A549 (cell line): ENCODE data around the gene TPD52L3. TPM values are rescaled to one million over a fixed set of nuclear protein-coding genes. Genes with fewer than 3 reads are reported as not detected.

Experiments
- ATAC-seq, 2 experiments: fragments of 200-7000 bp in 1 of 2; fragments of >200 bp in 1 of 2; cut with Nextera tagmentation in 1 of 2; cut with Tn5 transposase in 1 of 2; 3 replicates each; pipeline versions ENCODE4 v1.8.0 to v1.9.1; 2018 to 2020; ENCODE audit warnings: mild to moderate bottlenecking in 1 of 2, moderate library complexity in 1 of 2
- CTCF ChIA-PET: fragments of 300-600 bp; sonication (Branson Sonifier 250); formaldehyde crosslinking; extraction: SDS; loops from one replicate; lab custom pipeline; 2021; ENCODE audit warnings: antibody characterized with exemption, inconsistent platforms; lab: Yijun Ruan, JAX
- POLR2A ChIA-PET: fragments of 350-600 bp; formaldehyde crosslinking; extraction: SDS; loops from one replicate; lab custom pipeline; 2021; ENCODE audit warnings: antibody characterized with exemption, inconsistent platforms; lab: Yijun Ruan, JAX
- DNase-seq, 2 experiments: peaks; one replicate each; pipeline versions ENCODE4 v3.0.0 to v3.0.0-alpha.2; 2011 to 2016; ENCODE audit warnings: low read depth in 1 of 2, low spot score in 1 of 2
- FAIRE-seq: peaks from 2 replicates; lab custom pipeline; 2011; peaks lifted over from hg19 to GRCh38; lab: Jason Lieb, UNC
- H3K27ac ChIP-seq, 2 experiments: fragments of >200 bp; sonication (Bioruptor Twin); formaldehyde crosslinking; 3 replicates each; pipeline ENCODE4 v1.5.1; 2016 to 2017
- H3K4me1 ChIP-seq: fragments of >200 bp; sonication (Bioruptor Twin); formaldehyde crosslinking; 3 replicates; pipeline ENCODE4 v1.6.1; 2016
- H3K4me2 ChIP-seq: fragments of >200 bp; sonication (Bioruptor Twin); formaldehyde crosslinking; 3 replicates; pipeline ENCODE4 v1.6.1; 2016
- H3K4me3 ChIP-seq: fragments of >200 bp; sonication (Bioruptor Twin); formaldehyde crosslinking; 3 replicates; pipeline ENCODE4 v1.5.1; 2016
- H3K9me3 ChIP-seq: fragments of >200 bp; sonication (Bioruptor Twin); formaldehyde crosslinking; 3 replicates; pipeline ENCODE4 v1.6.1; 2016
- CEBPB ChIP-seq, 2 experiments: fragments of >200 bp in 1 of 2; sonication (Bioruptor Twin) in 1 of 2; formaldehyde crosslinking in 1 of 2; IDR thresholded peaks; 2 replicates each; pipeline ENCODE4 v1.6.1; 2012 to 2016
- EHF ChIP-seq: fragments of 250-450 bp; sonication (Bioruptor Pico); IDR thresholded peaks from 2 replicates; pipeline ENCODE4 v1.5.0; 2020; ENCODE audit warnings: mild to moderate bottlenecking
- EHMT2 ChIP-seq: fragments of 200-600 bp; sonication (generic); IDR thresholded peaks from 2 replicates; pipeline ENCODE4 v1.6.1; 2016; ENCODE audit warnings: antibody characterized with exemption, low read depth, mild to moderate bottlenecking, moderate library complexity
- ELK1 ChIP-seq: fragments of 150-350 bp; IDR thresholded peaks from 2 replicates; pipeline ENCODE4 v1.6.1; 2014; ENCODE audit warnings: low read depth, mild to moderate bottlenecking, low read length
- ESRRA ChIP-seq: fragments of 150-350 bp; IDR thresholded peaks from 2 replicates; pipeline ENCODE4 v1.6.1; 2014; ENCODE audit warnings: mild to moderate bottlenecking, low read length, borderline replicate concordance
- GATA3 ChIP-seq: IDR thresholded peaks from 2 replicates; pipeline ENCODE4 v1.6.1; 2012; ENCODE audit warnings: borderline replicate concordance
- HDAC2 ChIP-seq: fragments of 200-600 bp; sonication (generic); IDR thresholded peaks from 2 replicates; pipeline ENCODE4 v1.6.1; 2016
- HOXA7 ChIP-seq: fragments of 250-450 bp; sonication (Bioruptor Pico); IDR thresholded peaks from 2 replicates; pipeline ENCODE4 v1.5.0; 2020; ENCODE audit warnings: mild to moderate bottlenecking, moderate library complexity
- JUN ChIP-seq, 2 experiments: fragments of >200 bp; sonication (Bioruptor Twin); formaldehyde crosslinking; IDR thresholded peaks; 2 replicates in 1 of 2; 3 replicates in 1 of 2; pipeline ENCODE4 v1.6.1; 2016 to 2017
- JUNB ChIP-seq: fragments of >200 bp; sonication (Bioruptor Twin); formaldehyde crosslinking; IDR thresholded peaks from 2 replicates; pipeline ENCODE4 v1.6.1; 2016
- KDM1A ChIP-seq: fragments of 200-600 bp; sonication (generic); IDR thresholded peaks from 2 replicates; pipeline ENCODE4 v1.6.1; 2016; ENCODE audit warnings: low read depth, mild to moderate bottlenecking
- MAX ChIP-seq: IDR thresholded peaks from 2 replicates; pipeline ENCODE4 v1.6.1; 2012
- NPAS2 ChIP-seq: fragments of 250-450 bp; sonication (Bioruptor Pico); IDR thresholded peaks from 2 replicates; pipeline ENCODE4 v1.8.0; 2022; ENCODE audit warnings: mild to moderate bottlenecking, moderate library complexity, borderline replicate concordance
- NR3C1 ChIP-seq: fragments of >200 bp; sonication (Bioruptor Twin); formaldehyde crosslinking; IDR thresholded peaks from 3 replicates; pipeline ENCODE4 v1.6.1; 2017
- PHF8 ChIP-seq: fragments of 200-600 bp; sonication (generic); IDR thresholded peaks from 2 replicates; pipeline ENCODE4 v1.6.1; 2016; ENCODE audit warnings: low read depth, mild to moderate bottlenecking, antibody characterized with exemption, moderate library complexity, borderline replicate concordance
- POLR2A ChIP-seq: IDR thresholded peaks from 2 replicates; pipeline ENCODE4 v1.6.1; 2012; ENCODE audit warnings: mild to moderate bottlenecking, low read length
- RARB ChIP-seq: fragments of 250-450 bp; sonication (Bioruptor Pico); IDR thresholded peaks from 2 replicates; pipeline ENCODE4 v1.8.0; 2021; ENCODE audit warnings: mild to moderate bottlenecking, moderate library complexity
- RCOR1 ChIP-seq: fragments of 150-350 bp; IDR thresholded peaks from 2 replicates; pipeline ENCODE4 v1.6.1; 2014; ENCODE audit warnings: antibody characterized with exemption, low read length, low read depth
- RFX5 ChIP-seq: fragments of 450-650 bp; IDR thresholded peaks from 2 replicates; pipeline ENCODE4 v1.7.1; 2014; ENCODE audit warnings: antibody characterized with exemption, mild to moderate bottlenecking, moderate library complexity
- RNF2 ChIP-seq: fragments of 200-600 bp; sonication (generic); IDR thresholded peaks from 2 replicates; pipeline ENCODE4 v1.6.1; 2016; ENCODE audit warnings: low read depth, mild to moderate bottlenecking, antibody characterized with exemption, moderate library complexity, borderline replicate concordance
- SMC3 ChIP-seq: fragments of >200 bp; sonication (Bioruptor Twin); formaldehyde crosslinking; IDR thresholded peaks from 3 replicates; pipeline ENCODE4 v1.6.1; 2018; ENCODE audit warnings: inconsistent platforms
- TFCP2L1 ChIP-seq: fragments of 250-450 bp; sonication (Bioruptor Pico); IDR thresholded peaks from 2 replicates; pipeline ENCODE4 v1.5.0; 2021; ENCODE audit warnings: mild to moderate bottlenecking
- TP53 ChIP-seq: fragments of 250-450 bp; sonication (Bioruptor Pico); IDR thresholded peaks from 2 replicates; pipeline ENCODE4 v1.5.0; 2021; ENCODE audit warnings: mild to moderate bottlenecking, moderate library complexity
- ZC3H11A ChIP-seq: fragments of 450-650 bp; IDR thresholded peaks from 2 replicates; pipeline ENCODE4 v1.6.1; 2014; ENCODE audit warnings: antibody characterized with exemption, mild to moderate bottlenecking
- ZSCAN20 ChIP-seq: fragments of 250-450 bp; sonication (Bioruptor Pico); IDR thresholded peaks from 2 replicates; pipeline ENCODE4 v1.8.0; 2022; ENCODE audit warnings: mild to moderate bottlenecking, moderate library complexity
- WGBS: methylation state at CpG from one replicate; pipeline ENCODE4 v1.1.6; 2017; ENCODE audit errors: missing lambda C conversion rate; 5-methylcytosine and 5-hydroxymethylcytosine counted together
- polyA minus RNA-seq: library from RNA; depleted of rRNA, polyadenylated mRNA; stranded (reverse); fragments of >200 nt; gene quantifications from 2 replicates; pipeline ENCODE4 v1.2.3, GENCODE V29; 2011; rRNA and poly(A)+ RNA removed
- polyA plus RNA-seq, 4 experiments: library from polyadenylated mRNA; depleted of rRNA in 3 of 4; stranded (reverse); fragments of >200 nt; fragmentation: RNase III in 1 of 4; extraction: RNeasy Plus Mini Kit Qiagen cat#74134 plus additional on column Dnase treatment in 1 of 4; gene quantifications; 2 replicates in 3 of 4; 3 replicates in 1 of 4; pipeline ENCODE4 v1.2.3, GENCODE V29; 2011 to 2017
- TF ChIP-seq, protein P1 (sequence below): fragments of 250-450 bp; sonication (Bioruptor Pico); IDR thresholded peaks from 2 replicates; pipeline ENCODE4 v1.5.0; 2020; ENCODE audit warnings: low read depth, mild to moderate bottlenecking, moderate library complexity
- TF ChIP-seq, protein P2 (sequence below): fragments of >200 bp; sonication (Bioruptor Twin); formaldehyde crosslinking; IDR thresholded peaks from 3 replicates; pipeline ENCODE4 v1.6.1; 2016
- TF ChIP-seq, protein P3 (sequence below): IDR thresholded peaks from 2 replicates; pipeline ENCODE4 v1.6.1; 2012; ENCODE audit warnings: low read depth, borderline replicate concordance

Gene TPD52L3
- polyA plus RNA-seq (2011; rRNA removed) = not detected in 2 replicates
- polyA plus RNA-seq (2012; cell fraction: cytosol; rRNA removed) = not detected in 2 replicates
- polyA plus RNA-seq (2012; cell fraction: nucleus; rRNA removed) = not detected in 2 replicates
- not detected in 3 replicates for polyA plus RNA-seq (2017; fragmentation: RNase III; extraction: RNeasy Plus Mini Kit Qiagen cat#74134 plus additional on column Dnase treatment)
- polyA minus RNA-seq = not detected in 2 replicates

- Histone ChIP-seq H3K4me2 (no peak within 1 kb of the TSS), H3K27ac (no peak within 1 kb of the TSS), H3K4me1 (no peaks in the 10 kb centered on the region), H3K4me3 (no peak within 1 kb of the TSS), H3K9me3 (peaks cover 5% of the 10 kb centered on the region; the same call in 1 of the 3 replicates)
- ATAC-seq (no peak), DNase-seq (no peak), FAIRE-seq (no peak)
- TF ChIP-seq POLR2A (no peak), RARB (no peak), NR3C1 (no peak), KDM1A (no peak), NPAS2 (no peak), ZSCAN20 (CRISPR knock-in tag) (no peak), EHF (no peak), GATA3 (no peak), SMC3 (no peak), MAX (no peak)
- TF ChIP-seq, protein P1, sequence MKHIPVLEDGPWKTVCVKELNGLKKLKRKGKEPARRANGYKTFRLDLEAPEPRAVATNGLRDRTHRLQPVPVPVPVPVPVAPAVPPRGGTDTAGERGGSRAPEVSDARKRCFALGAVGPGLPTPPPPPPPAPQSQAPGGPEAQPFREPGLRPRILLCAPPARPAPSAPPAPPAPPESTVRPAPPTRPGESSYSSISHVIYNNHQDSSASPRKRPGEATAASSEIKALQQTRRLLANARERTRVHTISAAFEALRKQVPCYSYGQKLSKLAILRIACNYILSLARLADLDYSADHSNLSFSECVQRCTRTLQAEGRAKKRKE (CRISPR knock-in tag) = no peak
- ChIA-PET POLR2A (no interaction called here), CTCF (interaction anchor here (2.4 kb wide), 1 partner anchor 22 kb away, joined by 7 read pairs; no protein-coding TSS in a partner anchor)
- WGBS = 72% methylated on average over 14 of the region's 16 CpGs
These were observed at the start of gene TPD52L3 for GRCh38 chr9:6328103-6328502. TPD52L3 (plus strand) TSS chr9:6328375; CDS start chr9:6328596, 221 bp downstream.

DNA sequence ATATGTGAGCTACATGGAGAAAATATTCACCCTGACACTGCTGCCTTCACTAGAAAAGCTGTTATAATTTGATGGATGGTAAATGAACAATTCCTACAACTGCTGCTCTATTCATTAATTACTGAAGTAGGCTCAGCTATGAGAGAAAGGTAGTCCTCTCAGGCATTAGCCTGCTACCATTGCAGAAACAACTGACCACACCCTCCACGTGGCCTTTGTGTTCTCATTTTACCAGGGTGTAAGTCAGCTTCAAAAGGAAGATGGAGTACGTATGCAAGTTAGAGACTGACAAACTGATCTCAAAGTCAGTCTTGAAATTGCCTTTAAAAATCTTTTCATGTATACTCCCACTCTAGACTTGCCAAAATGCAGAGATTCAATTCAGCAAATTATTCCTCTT is 26.3 kb upstream of the TPD52L3 start:
- FAIRE-seq (no peak), DNase-seq (no peak), ATAC-seq (no peak)
- H3K27ac ChIP-seq = no peak overlapping the region
- TF ChIP-seq PHF8 (no peak), TP53 (CRISPR knock-in tag) (no peak), GATA3 (no peak), EHMT2 (no peak), RCOR1 (no peak), ELK1 (no peak), CEBPB (IDR thresholded peaks at IDR 0.05) (no peak), ESRRA (no peak), RFX5 (no peak), JUNB (no peak), RNF2 (no peak), RARB (no peak), ZC3H11A (no peak), HOXA7 (CRISPR knock-in tag) (no peak), POLR2A (no peak), HDAC2 (no peak), TFCP2L1 (CRISPR knock-in tag) (no peak), JUN (IDR thresholded peaks at IDR 0.05) (no peak)
- TF ChIP-seq, protein P2, sequence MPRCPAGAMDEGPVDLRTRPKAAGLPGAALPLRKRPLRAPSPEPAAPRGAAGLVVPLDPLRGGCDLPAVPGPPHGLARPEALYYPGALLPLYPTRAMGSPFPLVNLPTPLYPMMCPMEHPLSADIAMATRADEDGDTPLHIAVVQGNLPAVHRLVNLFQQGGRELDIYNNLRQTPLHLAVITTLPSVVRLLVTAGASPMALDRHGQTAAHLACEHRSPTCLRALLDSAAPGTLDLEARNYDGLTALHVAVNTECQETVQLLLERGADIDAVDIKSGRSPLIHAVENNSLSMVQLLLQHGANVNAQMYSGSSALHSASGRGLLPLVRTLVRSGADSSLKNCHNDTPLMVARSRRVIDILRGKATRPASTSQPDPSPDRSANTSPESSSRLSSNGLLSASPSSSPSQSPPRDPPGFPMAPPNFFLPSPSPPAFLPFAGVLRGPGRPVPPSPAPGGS = no peak
- TF ChIP-seq, protein P3, sequence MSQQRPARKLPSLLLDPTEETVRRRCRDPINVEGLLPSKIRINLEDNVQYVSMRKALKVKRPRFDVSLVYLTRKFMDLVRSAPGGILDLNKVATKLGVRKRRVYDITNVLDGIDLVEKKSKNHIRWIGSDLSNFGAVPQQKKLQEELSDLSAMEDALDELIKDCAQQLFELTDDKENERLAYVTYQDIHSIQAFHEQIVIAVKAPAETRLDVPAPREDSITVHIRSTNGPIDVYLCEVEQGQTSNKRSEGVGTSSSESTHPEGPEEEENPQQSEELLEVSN = no peak
- 12% methylated on average over 2 of the region's 2 CpGs for WGBS
- no peak overlapping the region for H3K4me2 ChIP-seq
- H3K4me1 ChIP-seq = no peaks in the 10 kb centered on the region
- POLR2A ChIA-PET = no interaction called here
- H3K4me3 ChIP-seq = no peak overlapping the region
- H3K9me3 ChIP-seq = no peaks in the 10 kb centered on the region
- CTCF ChIA-PET = interaction anchor here (1.3 kb wide), 1 partner anchor 248 kb away, joined by 3 read pairs; no protein-coding TSS in a partner anchor
